H9 (cell line): ENCODE data around the gene STPG3. TPM values are rescaled to one million over a fixed set of nuclear protein-coding genes. Genes with fewer than 3 reads are reported as not detected.

Source experiments
- DNase-seq: peaks from one replicate; pipeline ENCODE4 v3.0.0-alpha.2; 2017
- H2AFZ ChIP-seq: one replicate; pipeline ENCODE4 v1.6.1; 2013; ENCODE audit warnings: mild to moderate bottlenecking, low read length, control low read depth, moderate library complexity
- H2AK5ac ChIP-seq: 2 replicates; pipeline ENCODE4 v1.6.1; 2013; ENCODE audit warnings: low read length, control low read depth, mixed read lengths; ENCODE audit not compliant: insufficient read length
- H2BK120ac ChIP-seq: one replicate; pipeline ENCODE4 v1.6.1; 2013; ENCODE audit warnings: low read depth, mild to moderate bottlenecking, low read length, control low read depth, inconsistent platforms; ENCODE audit not compliant: poor library complexity, severe bottlenecking
- H2BK12ac ChIP-seq: 2 replicates; pipeline ENCODE4 v1.6.1; 2013; ENCODE audit warnings: low read length, control low read depth, mixed read lengths, low read depth; ENCODE audit not compliant: insufficient read length
- H2BK15ac ChIP-seq: 2 replicates; pipeline ENCODE4 v1.6.1; 2013; ENCODE audit warnings: low read depth, low read length, control low read depth
- H2BK20ac ChIP-seq: one replicate; pipeline ENCODE4 v1.6.1; 2013; ENCODE audit warnings: low read depth, mild to moderate bottlenecking, low read length, control low read depth, inconsistent platforms; ENCODE audit not compliant: poor library complexity, severe bottlenecking
- H2BK5ac ChIP-seq: 2 replicates; pipeline ENCODE4 v1.6.1; 2013; ENCODE audit warnings: low read length, control low read depth, mixed read lengths; ENCODE audit not compliant: insufficient read length
- H3K14ac ChIP-seq: 2 replicates; pipeline ENCODE4 v1.6.1; 2013; ENCODE audit warnings: low read length, control low read depth; ENCODE audit not compliant: insufficient read depth
- H3K18ac ChIP-seq: 2 replicates; pipeline ENCODE4 v1.6.1; 2013; ENCODE audit warnings: low read depth, mild to moderate bottlenecking, mixed read lengths, low read length, control low read depth; ENCODE audit not compliant: insufficient read length
- H3K23ac ChIP-seq: 2 replicates; pipeline ENCODE4 v1.6.1; 2013; ENCODE audit warnings: low read length, control low read depth, mixed read lengths, low read depth; ENCODE audit not compliant: insufficient read length
- H3K23me2 ChIP-seq: 2 replicates; pipeline ENCODE4 v1.6.1; 2013; ENCODE audit warnings: low read depth, mild to moderate bottlenecking, mixed read lengths, low read length, control low read depth; ENCODE audit not compliant: insufficient read length, poor library complexity, severe bottlenecking
- H3K27ac ChIP-seq: 2 replicates; pipeline ENCODE4 v1.5.1; 2013; ENCODE audit warnings: low read length, control low read depth, mixed read lengths, low read depth; ENCODE audit not compliant: insufficient read length
- H3K27me3 ChIP-seq: 2 replicates; pipeline ENCODE4 v1.6.1; 2013; ENCODE audit warnings: low read length, control low read depth, inconsistent platforms; ENCODE audit not compliant: insufficient read depth
- H3K4ac ChIP-seq: 2 replicates; pipeline ENCODE4 v1.6.1; 2013; ENCODE audit warnings: low read depth, mild to moderate bottlenecking, control low read depth, inconsistent platforms, low read length, moderate library complexity
- H3K4me1 ChIP-seq: 2 replicates; pipeline ENCODE4 v1.6.1; 2013; ENCODE audit warnings: low read length, control low read depth, inconsistent platforms; ENCODE audit not compliant: insufficient read depth
- H3K4me2 ChIP-seq: 2 replicates; pipeline ENCODE4 v1.6.1; 2013; ENCODE audit warnings: low read length, control low read depth, mixed read lengths; ENCODE audit not compliant: insufficient read length, insufficient read depth
- H3K56ac ChIP-seq: 2 replicates; pipeline ENCODE4 v1.6.1; 2013; ENCODE audit warnings: low read depth, mild to moderate bottlenecking, mixed read lengths, low read length, control low read depth; ENCODE audit not compliant: insufficient read length
- H3K79me1 ChIP-seq: 2 replicates; pipeline ENCODE4 v1.6.1; 2013; ENCODE audit warnings: low read depth, mild to moderate bottlenecking, moderate library complexity, low read length, control low read depth, inconsistent platforms; ENCODE audit not compliant: insufficient read depth, poor library complexity, severe bottlenecking
- H3K79me2 ChIP-seq: 2 replicates; pipeline ENCODE4 v1.6.1; 2013; ENCODE audit warnings: low read length, control low read depth, inconsistent platforms; ENCODE audit not compliant: insufficient read depth
- H3K9ac ChIP-seq: 2 replicates; pipeline ENCODE4 v1.6.1; 2013; ENCODE audit warnings: low read length, control low read depth, mixed read lengths; ENCODE audit not compliant: insufficient read length; ENCODE audit errors: extremely low read depth
- H3K9me3 ChIP-seq: one replicate; pipeline ENCODE4 v1.6.1; 2013; ENCODE audit warnings: low read depth, low read length, inconsistent platforms; ENCODE audit not compliant: control insufficient read depth
- H3T11ph ChIP-seq: one replicate; pipeline ENCODE4 v1.6.1; 2013; ENCODE audit warnings: mild to moderate bottlenecking, low read length, control low read depth, inconsistent platforms
- H4K20me1 ChIP-seq: one replicate; pipeline ENCODE4 v1.6.1; 2013; ENCODE audit not compliant: control insufficient read depth, insufficient read length, insufficient read depth
- H4K5ac ChIP-seq: 2 replicates; pipeline ENCODE4 v1.6.1; 2013; ENCODE audit warnings: low read depth, mild to moderate bottlenecking, mixed read lengths, low read length, control low read depth; ENCODE audit not compliant: insufficient read length
- H4K8ac ChIP-seq: replicated peaks from 2 replicates; pipeline ENCODE4 v1.6.1; 2013; ENCODE audit warnings: low read length, control low read depth, mixed read lengths, low read depth; ENCODE audit not compliant: insufficient read length
- H4K91ac ChIP-seq: 2 replicates; pipeline ENCODE4 v1.6.1; 2013; ENCODE audit warnings: low read depth, mild to moderate bottlenecking, moderate library complexity, mixed read lengths, low read length, control low read depth; ENCODE audit not compliant: insufficient read length
- H3K27ac Mint-ChIP-seq, 3 experiments: 2 replicates in 2 of 3; 3 replicates in 1 of 3; pipeline ENCODE4 v1.8.0; 2020 to 2021; ENCODE audit warnings: mixed read lengths in 3 of 3, mild to moderate bottlenecking in 1 of 3, moderate library complexity in 1 of 3
- H3K27me3 Mint-ChIP-seq: 2 replicates; pipeline ENCODE4 v1.8.0; 2021; ENCODE audit warnings: low read depth, mild to moderate bottlenecking, moderate library complexity, mixed read lengths
- H3K36me3 Mint-ChIP-seq, 3 experiments: 2 replicates in 2 of 3; 3 replicates in 1 of 3; pipeline ENCODE4 v1.8.0; 2020 to 2021; ENCODE audit warnings: low read depth in 3 of 3, mixed read lengths in 3 of 3; ENCODE audit not compliant: insufficient read depth in 1 of 3
- H3K4me1 Mint-ChIP-seq, 2 experiments: 2 replicates each; pipeline ENCODE4 v1.8.0; 2020; ENCODE audit warnings: mixed read lengths in 2 of 2
- H3K4me3 Mint-ChIP-seq, 2 experiments: 2 replicates in 1 of 2; 3 replicates in 1 of 2; pipeline ENCODE4 v1.8.0; 2020 to 2021; ENCODE audit warnings: mild to moderate bottlenecking in 2 of 2, mixed read lengths in 2 of 2, moderate library complexity in 1 of 2
- H3K9me3 Mint-ChIP-seq, 2 experiments: 2 replicates in 1 of 2; 3 replicates in 1 of 2; pipeline ENCODE4 v1.8.0; 2020; ENCODE audit warnings: mild to moderate bottlenecking in 2 of 2, mixed read lengths in 2 of 2, moderate library complexity in 1 of 2
- CTCF ChIP-seq: fragments of 200-600 bp; sonication (generic); conservative IDR thresholded peaks from 3 replicates; pipeline ENCODE4 v1.8.0; 2021; ENCODE audit warnings: antibody characterized with exemption, mild to moderate bottlenecking
- WGBS: extraction: QIAGEN DNeasy Blood & Tissue Kit; methylation state at CpG from one replicate; pipeline ENCODE4 v1.1.7; 2013; ENCODE audit warnings: missing lambda C conversion rate, low lambda C conversion rate, mixed read lengths; ENCODE audit not compliant: insufficient read length; ENCODE audit errors: extremely low coverage; 5-methylcytosine and 5-hydroxymethylcytosine counted together
- total RNA-seq: library from RNA; stranded (reverse); gene quantifications from 2 replicates; pipeline ENCODE4 v1.2.1, GENCODE V29; 2021

STPG3 gene
- total RNA-seq, 1 experiment from 2014 or later: not detected

- H3K9me3 Mint-ChIP-seq: no peaks in the 10 kb centered on the region
- H3K4me3 Mint-ChIP-seq: no peak overlapping the region
- H2BK120ac ChIP-seq: no peak overlapping the region
- H2BK15ac ChIP-seq: no peak overlapping the region
- H2AK5ac ChIP-seq: no peak overlapping the region
- no peaks in the 10 kb centered on the region for H3K9me3 ChIP-seq
- H3K14ac ChIP-seq: no peak overlapping the region
- H3K18ac ChIP-seq: no peak overlapping the region
- no peak overlapping the region for H3K27ac Mint-ChIP-seq
- no peaks in the 10 kb centered on the region for H3K27me3 Mint-ChIP-seq
- no peaks in the 10 kb centered on the region for H3K79me2 ChIP-seq
- H3K9ac ChIP-seq: no peak overlapping the region
- H3K27me3 ChIP-seq: no peaks in the 10 kb centered on the region
- peaks cover 3 to 23% (median 10%) of the 10 kb centered on the region in 3 experiments; a peak in 5 of 7 replicates for H3K36me3 Mint-ChIP-seq
- H4K8ac ChIP-seq: no peak overlapping the region
- no peak overlapping the region for H2BK20ac ChIP-seq
- H4K91ac ChIP-seq: no peak overlapping the region
- no peak for DNase-seq
- H3K56ac ChIP-seq: no peak overlapping the region
- peaks cover 4 to 5% of the 10 kb centered on the region in 2 experiments for H3K4me1 Mint-ChIP-seq
- no peak overlapping the region for H3K4me2 ChIP-seq
- H4K5ac ChIP-seq: no peak overlapping the region
- no peaks in the 10 kb centered on the region for H4K20me1 ChIP-seq
- H3K23me2 ChIP-seq: no peaks in the 10 kb centered on the region
- no peaks in the 10 kb centered on the region; the same call in 1 of the 2 replicates for H3K4me1 ChIP-seq
- no peak overlapping the region for H3K27ac ChIP-seq
- no peak overlapping the region for H2BK12ac ChIP-seq
- H2AFZ ChIP-seq: no peak overlapping the region
- H3K4ac ChIP-seq: no peak overlapping the region
- no CpG with 5 or more reads among the region's 22 CpGs for WGBS
- no peaks in the 10 kb centered on the region for H3K79me1 ChIP-seq
- no peak overlapping the region for H3K23ac ChIP-seq
- no peak overlapping the region for H2BK5ac ChIP-seq
- no peak overlapping the region for H3T11ph ChIP-seq
- TF ChIP-seq CTCF: no peak
Observed at GRCh38 chr9:137215196-137215986, 35.7 kb upstream of the STPG3 start.
